HEK293 (cell line): ENCODE results near the gene CCR9.

Source experiments
- SCRT2 ChIP-seq: fragments of 450-650 bp; formaldehyde crosslinking; IDR thresholded peaks from 2 replicates; pipeline ENCODE4 v1.5.1; 2016; ENCODE audit warnings: missing biosample characterization, missing genetic modification characterization
- ZBTB21 ChIP-seq: fragments of 450-650 bp; formaldehyde crosslinking; IDR thresholded peaks from 2 replicates; pipeline ENCODE4 v1.5.1; 2017; ENCODE audit warnings: missing biosample characterization, missing genetic modification characterization
- ZBTB48 ChIP-seq: fragments of 450-650 bp; formaldehyde crosslinking; IDR thresholded peaks from 2 replicates; pipeline ENCODE4 v1.5.1; 2016; ENCODE audit warnings: missing biosample characterization, missing genetic modification characterization
- ZNF175 ChIP-seq: fragments of 450-650 bp; formaldehyde crosslinking; IDR thresholded peaks from 2 replicates; pipeline ENCODE4 v1.5.1; 2016; ENCODE audit warnings: missing biosample characterization, missing genetic modification characterization
- ZNF292 ChIP-seq: fragments of 450-650 bp; formaldehyde crosslinking; IDR thresholded peaks from 2 replicates; pipeline ENCODE4 v1.5.1; 2016; ENCODE audit warnings: low read depth, missing biosample characterization, missing genetic modification characterization, borderline replicate concordance
- ZNF311 ChIP-seq: fragments of 450-650 bp; formaldehyde crosslinking; IDR thresholded peaks from 2 replicates; pipeline ENCODE4 v1.5.1; 2017; ENCODE audit warnings: missing biosample characterization, missing genetic modification characterization, borderline replicate concordance
- TF ChIP-seq, protein P1 (sequence below): fragments of 450-650 bp; formaldehyde crosslinking; IDR thresholded peaks from 2 replicates; pipeline ENCODE4 v1.5.1; 2016; ENCODE audit warnings: missing biosample characterization, missing genetic modification characterization
- TF ChIP-seq, protein P2 (sequence below): fragments of 450-650 bp; formaldehyde crosslinking; IDR thresholded peaks from 2 replicates; pipeline ENCODE4 v1.5.1; 2016; ENCODE audit warnings: missing biosample characterization, missing genetic modification characterization
- TF ChIP-seq, protein P3 (sequence below): fragments of 450-650 bp; formaldehyde crosslinking; conservative IDR thresholded peaks from 2 replicates; pipeline ENCODE4 v1.5.1; 2016; ENCODE audit warnings: low read depth, missing biosample characterization, missing genetic modification characterization

DNA sequence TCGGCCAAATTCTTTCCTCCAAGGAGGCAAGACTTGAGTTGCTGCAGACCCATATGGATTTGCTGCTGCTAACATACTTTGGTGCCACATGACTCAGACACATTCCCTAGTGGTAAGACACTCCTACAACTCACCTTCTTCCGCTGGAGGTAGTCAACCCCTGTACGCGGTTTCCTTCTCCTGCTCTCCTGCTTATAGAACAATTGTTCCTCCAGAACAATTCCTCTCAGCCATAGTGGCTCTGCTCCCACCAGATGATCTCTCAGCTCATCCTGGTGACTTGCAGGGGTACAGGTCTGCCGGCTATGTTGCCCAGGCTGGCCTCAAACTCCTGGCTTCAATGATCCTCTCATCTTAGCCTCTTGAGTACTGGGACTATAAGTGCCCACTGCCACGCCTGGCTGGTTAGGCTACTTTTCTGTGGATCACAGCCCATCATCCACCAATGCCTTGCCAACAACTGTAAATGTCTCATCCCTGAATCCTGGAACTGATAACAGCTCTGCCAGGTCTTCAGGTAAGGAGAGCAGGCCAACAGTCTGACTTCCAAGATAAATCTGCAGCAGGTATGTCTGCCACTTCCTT is 54.5 kb downstream of the CCR9 start:
- TF ChIP-seq, protein P1, sequence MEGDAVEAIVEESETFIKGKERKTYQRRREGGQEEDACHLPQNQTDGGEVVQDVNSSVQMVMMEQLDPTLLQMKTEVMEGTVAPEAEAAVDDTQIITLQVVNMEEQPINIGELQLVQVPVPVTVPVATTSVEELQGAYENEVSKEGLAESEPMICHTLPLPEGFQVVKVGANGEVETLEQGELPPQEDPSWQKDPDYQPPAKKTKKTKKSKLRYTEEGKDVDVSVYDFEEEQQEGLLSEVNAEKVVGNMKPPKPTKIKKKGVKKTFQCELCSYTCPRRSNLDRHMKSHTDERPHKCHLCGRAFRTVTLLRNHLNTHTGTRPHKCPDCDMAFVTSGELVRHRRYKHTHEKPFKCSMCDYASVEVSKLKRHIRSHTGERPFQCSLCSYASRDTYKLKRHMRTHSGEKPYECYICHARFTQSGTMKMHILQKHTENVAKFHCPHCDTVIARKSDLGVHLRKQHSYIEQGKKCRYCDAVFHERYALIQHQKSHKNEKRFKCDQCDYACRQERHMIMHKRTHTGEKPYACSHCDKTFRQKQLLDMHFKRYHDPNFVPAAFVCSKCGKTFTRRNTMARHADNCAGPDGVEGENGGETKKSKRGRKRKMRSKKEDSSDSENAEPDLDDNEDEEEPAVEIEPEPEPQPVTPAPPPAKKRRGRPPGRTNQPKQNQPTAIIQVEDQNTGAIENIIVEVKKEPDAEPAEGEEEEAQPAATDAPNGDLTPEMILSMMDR: no peak
- TF ChIP-seq, protein P2, sequence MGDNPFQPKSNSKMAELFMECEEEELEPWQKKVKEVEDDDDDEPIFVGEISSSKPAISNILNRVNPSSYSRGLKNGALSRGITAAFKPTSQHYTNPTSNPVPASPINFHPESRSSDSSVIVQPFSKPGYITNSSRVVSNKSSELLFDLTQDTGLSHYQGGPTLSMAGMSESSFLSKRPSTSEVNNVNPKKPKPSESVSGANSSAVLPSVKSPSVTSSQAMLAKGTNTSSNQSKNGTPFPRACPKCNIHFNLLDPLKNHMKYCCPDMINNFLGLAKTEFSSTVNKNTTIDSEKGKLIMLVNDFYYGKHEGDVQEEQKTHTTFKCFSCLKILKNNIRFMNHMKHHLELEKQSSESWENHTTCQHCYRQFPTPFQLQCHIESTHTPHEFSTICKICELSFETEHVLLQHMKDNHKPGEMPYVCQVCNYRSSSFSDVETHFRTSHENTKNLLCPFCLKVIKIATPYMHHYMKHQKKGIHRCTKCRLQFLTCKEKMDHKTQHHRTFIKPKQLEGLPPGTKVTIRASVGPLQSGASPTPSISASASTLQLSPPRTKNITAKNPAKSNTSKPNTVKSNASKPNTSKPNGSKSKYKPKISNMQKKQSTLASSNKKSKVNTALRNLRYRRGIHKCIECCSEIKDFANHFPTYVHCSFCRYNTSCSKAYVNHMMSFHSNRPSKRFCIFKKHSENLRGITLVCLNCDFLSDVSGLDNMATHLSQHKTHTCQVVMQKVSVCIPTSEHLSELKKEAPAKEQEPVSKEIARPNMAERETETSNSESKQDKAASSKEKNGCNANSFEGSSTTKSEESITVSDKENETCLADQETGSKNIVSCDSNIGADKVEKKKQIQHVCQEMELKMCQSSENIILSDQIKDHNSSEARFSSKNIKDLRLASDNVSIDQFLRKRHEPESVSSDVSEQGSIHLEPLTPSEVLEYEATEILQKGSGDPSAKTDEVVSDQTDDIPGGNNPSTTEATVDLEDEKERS (tag by site-specific recombination): no peak
- TF ChIP-seq, protein P3, sequence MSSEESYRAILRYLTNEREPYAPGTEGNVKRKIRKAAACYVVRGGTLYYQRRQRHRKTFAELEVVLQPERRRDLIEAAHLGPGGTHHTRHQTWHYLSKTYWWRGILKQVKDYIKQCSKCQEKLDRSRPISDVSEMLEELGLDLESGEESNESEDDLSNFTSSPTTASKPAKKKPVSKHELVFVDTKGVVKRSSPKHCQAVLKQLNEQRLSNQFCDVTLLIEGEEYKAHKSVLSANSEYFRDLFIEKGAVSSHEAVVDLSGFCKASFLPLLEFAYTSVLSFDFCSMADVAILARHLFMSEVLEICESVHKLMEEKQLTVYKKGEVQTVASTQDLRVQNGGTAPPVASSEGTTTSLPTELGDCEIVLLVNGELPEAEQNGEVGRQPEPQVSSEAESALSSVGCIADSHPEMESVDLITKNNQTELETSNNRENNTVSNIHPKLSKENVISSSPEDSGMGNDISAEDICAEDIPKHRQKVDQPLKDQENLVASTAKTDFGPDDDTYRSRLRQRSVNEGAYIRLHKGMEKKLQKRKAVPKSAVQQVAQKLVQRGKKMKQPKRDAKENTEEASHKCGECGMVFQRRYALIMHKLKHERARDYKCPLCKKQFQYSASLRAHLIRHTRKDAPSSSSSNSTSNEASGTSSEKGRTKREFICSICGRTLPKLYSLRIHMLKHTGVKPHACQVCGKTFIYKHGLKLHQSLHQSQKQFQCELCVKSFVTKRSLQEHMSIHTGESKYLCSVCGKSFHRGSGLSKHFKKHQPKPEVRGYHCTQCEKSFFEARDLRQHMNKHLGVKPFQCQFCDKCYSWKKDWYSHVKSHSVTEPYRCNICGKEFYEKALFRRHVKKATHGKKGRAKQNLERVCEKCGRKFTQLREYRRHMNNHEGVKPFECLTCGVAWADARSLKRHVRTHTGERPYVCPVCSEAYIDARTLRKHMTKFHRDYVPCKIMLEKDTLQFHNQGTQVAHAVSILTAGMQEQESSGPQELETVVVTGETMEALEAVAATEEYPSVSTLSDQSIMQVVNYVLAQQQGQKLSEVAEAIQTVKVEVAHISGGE (tag by site-specific recombination): no peak
- TF ChIP-seq SCRT2 (tag by site-specific recombination): no peak
- TF ChIP-seq ZBTB21 (tag by site-specific recombination): no peak
- no peak for TF ChIP-seq ZNF175 (tag by site-specific recombination)
- no peak for TF ChIP-seq ZNF292
- no peak for TF ChIP-seq ZNF311 (tag by site-specific recombination)
- no peak for TF ChIP-seq ZBTB48 (tag by site-specific recombination)
